Central memory CD4-positive, alpha-beta T cell (primary cell): ENCODE data around the gene PRR20D.
"Not testable (repeated sequence)": the region's sequence is repeated elsewhere in the genome, so short reads cannot be mapped to it uniquely, and the experiment has no call there.

Source experiments
- DNase-seq: peaks from one replicate; pipeline ENCODE4 v3.0.0; 2022
- total RNA-seq, 3 experiments: gene quantifications; one replicate each; lab custom pipeline; 2026; lab: John Stamatoyannopoulos, UW

Gene PRR20D
- total RNA-seq = 0 reads per million in 3 experiments

- not testable (repeated sequence) for DNase-seq
Observed at GRCh38 chr13:57160332-57160731, at the start of gene PRR20D. TSS of gene PRR20D (plus strand) at chr13:57160632. CDS start at chr13:57161019, 387 bp downstream.

GRCh38 chr13:57114945-57115344, 45.5 kb upstream of the PRR20D start:
- no peak for DNase-seq

GRCh38 chr13:57123681-57124080, 36.8 kb upstream of the PRR20D start:
- DNase-seq = no peak

- no peak for DNase-seq
Observed at GRCh38 chr13:57128909-57129308, 31.5 kb upstream of the PRR20D start.

GRCh38 chr13:57136093-57136492, 24.3 kb upstream of the PRR20D start:
- DNase-seq = no peak

GRCh38 chr13:57137585-57137984, 22.8 kb upstream of the PRR20D start:
- no peak for DNase-seq

- no peak for DNase-seq
Observed at GRCh38 chr13:57138988-57139387, 21.4 kb upstream of the PRR20D start.

GRCh38 chr13:57139781-57140180, 20.7 kb upstream of the PRR20D start:
- DNase-seq = not testable (repeated sequence)

GRCh38 chr13:57140235-57140968, 20.0 kb upstream of the PRR20D start, which contains the start of gene PRR20A:
TSS of gene PRR20A (plus strand) at chr13:57140918. CDS start at chr13:57141305, 387 bp downstream.
- not testable (repeated sequence) for DNase-seq

- not testable (repeated sequence) for DNase-seq
Observed at GRCh38 chr13:57147188-57147587, 13.2 kb upstream of the PRR20D start, which contains the start of gene PRR20B. TSS of gene PRR20B (plus strand) at chr13:57147488. CDS start at chr13:57147875, 387 bp downstream.

- not testable (repeated sequence) for DNase-seq
Observed at GRCh38 chr13:57148106-57148505, 12.3 kb upstream of the PRR20D start.

- not testable (repeated sequence) for DNase-seq
Observed at GRCh38 chr13:57153761-57154160, 6.7 kb upstream of the PRR20D start, which contains the start of gene PRR20C. TSS of gene PRR20C (plus strand) at chr13:57154061. CDS start at chr13:57154448, 387 bp downstream.

GRCh38 chr13:57166897-57167296, 6.5 kb downstream of the PRR20D start, which contains the start of gene PRR20E:
TSS of gene PRR20E (plus strand) at chr13:57167197. CDS start at chr13:57167584, 387 bp downstream.
- DNase-seq = not testable (repeated sequence)

- DNase-seq = no peak
Observed at GRCh38 chr13:57191667-57192066, 31.2 kb downstream of the PRR20D start.

- DNase-seq = no peak
Observed at GRCh38 chr13:57212989-57213388, 52.6 kb downstream of the PRR20D start.
